HG03103 (cell line): ENCODE results near the gene TRAPPC14.
"Not testable (repeated sequence)": the region's sequence is repeated elsewhere in the genome, so short reads cannot be mapped to it uniquely, and the experiment has no call there.

ENCODE experiments used
- ATAC-seq: cut with Tn5 transposase; IDR thresholded peaks from one replicate; pipeline ENCODE4 v1.9.1; 2021; ENCODE audit warnings: low read depth; ENCODE audit not compliant: unreplicated experiment

Gene TRAPPC14, protein sequence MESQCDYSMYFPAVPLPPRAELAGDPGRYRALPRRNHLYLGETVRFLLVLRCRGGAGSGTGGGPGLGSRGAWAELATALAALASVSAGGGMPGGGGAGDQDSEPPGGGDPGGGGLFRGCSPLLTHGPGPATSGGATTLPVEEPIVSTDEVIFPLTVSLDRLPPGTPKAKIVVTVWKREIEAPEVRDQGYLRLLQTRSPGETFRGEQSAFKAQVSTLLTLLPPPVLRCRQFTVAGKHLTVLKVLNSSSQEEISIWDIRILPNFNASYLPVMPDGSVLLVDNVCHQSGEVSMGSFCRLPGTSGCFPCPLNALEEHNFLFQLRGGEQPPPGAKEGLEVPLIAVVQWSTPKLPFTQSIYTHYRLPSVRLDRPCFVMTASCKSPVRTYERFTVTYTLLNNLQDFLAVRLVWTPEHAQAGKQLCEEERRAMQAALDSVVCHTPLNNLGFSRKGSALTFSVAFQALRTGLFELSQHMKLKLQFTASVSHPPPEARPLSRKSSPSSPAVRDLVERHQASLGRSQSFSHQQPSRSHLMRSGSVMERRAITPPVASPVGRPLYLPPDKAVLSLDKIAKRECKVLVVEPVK

DNA sequence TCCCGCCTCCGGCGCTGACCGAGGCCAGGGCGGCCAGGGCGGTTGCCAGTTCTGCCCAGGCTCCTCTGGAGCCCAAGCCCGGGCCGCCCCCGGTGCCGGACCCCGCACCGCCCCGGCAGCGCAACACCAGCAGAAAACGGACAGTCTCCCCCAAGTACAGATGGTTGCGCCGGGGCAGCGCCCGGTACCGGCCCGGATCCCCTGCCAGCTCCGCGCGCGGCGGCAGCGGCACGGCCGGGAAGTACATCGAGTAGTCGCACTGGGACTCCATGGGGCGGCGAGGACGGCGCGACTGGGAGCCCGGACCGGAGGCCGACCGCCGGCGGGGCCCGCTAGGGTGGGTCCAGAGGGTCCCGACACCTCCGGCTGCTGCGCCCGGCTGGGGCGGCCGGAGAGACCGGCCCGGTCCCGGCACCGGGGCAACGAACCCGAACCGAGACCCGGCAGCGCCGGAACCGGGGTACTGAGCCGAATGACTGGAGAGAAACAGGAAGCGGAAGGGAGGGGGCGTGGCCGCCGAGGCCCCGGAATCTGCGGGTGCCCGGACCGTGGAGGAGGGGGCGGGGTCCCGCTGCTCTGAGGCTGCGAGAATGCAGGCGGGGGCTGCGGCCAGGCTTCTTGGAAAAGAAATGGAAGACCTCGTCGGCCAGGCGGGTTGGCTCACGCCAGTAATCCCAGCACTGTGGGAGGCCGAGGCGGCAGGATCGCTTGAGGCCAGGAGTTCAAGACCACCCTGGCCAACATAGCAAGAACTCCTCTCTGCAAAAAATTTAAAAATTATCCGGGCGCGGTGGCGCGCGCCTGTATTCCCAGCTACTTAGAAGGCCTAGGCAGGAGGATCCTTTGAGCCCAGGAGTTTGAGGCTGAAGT is at the start of gene TRAPPC14:
TSS of gene TRAPPC14 (minus strand) at position 495 of the 870 bp plus-strand sequence. CDS start at position 271, 224 bp downstream.
- peak; percentile 66 for ATAC-seq

DNA sequence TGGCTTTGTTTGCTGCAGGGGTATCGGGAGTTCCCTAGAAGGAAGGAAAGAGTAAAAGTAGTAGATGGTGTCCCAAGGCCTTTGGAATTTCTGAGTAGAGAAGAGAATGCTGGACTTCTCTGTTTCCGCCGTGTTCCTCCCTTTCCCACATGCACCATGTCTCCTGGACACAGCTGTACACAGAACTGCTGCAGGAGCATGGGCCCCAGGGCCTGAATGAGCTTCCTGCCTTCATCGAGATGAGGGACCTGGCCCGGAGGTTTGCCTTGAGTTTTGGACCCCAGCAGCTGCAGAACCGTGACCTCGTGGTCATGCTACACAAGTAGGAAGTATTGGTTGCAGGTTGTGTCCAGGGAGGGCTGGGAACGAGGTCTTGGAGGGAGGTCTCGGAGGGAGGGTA is 45.9 kb upstream of the TRAPPC14 start:
- ATAC-seq, result no peak

- no peak for ATAC-seq
Observed at GRCh38 chr7:100200693-100201092, 42.2 kb upstream of the TRAPPC14 start.

DNA sequence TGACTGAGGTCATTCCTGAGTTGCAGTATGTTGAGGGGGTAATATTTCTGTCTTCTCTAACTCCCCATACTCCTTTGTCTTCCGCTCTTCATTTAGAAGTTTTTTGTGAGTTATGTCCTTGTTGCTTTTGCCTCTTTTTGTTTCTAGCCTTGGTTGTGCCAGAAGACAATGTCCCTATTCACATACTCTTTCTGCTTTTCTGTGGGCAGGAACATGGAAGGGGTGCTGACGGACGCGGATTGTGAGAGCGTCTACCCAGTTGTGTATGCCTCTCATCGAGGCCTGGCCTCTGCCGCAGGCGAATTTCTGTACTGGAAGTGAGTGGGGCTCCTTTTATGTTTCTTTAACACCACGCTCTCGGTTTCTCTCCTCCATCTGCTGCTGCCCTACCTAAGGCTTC is 39.7 kb upstream of the TRAPPC14 start:
- ATAC-seq, result no peak

- ATAC-seq, result not testable (repeated sequence)
Observed at GRCh38 chr7:100195901-100196322, 37.4 kb upstream of the TRAPPC14 start.

GRCh38 chr7:100195222-100195621 is 36.7 kb upstream of the TRAPPC14 start:
- no peak for ATAC-seq

DNA sequence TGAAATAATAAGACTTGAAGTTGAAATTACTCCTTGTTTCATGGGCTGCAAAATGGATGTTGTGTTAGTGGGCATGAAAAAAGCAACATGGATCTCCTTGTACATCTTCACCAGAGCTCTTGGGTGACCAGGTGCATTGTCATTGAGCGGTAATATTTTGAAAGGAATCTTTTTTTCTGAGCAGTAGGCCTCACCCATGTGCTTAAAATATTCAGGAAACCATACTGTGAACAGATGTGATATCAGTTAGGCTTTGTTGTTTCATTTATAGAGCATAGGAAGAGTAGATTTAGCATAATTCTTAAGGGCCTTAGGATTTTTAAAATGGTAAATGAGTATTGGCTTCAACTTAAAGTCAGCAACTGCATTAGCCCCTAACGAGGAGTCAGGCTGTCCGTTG is 34.4 kb upstream of the TRAPPC14 start:
- no peak for ATAC-seq

- not testable (repeated sequence) for ATAC-seq
Observed at GRCh38 chr7:100192281-100192862, 33.8 kb upstream of the TRAPPC14 start.

GRCh38 chr7:100191775-100192174 is 33.3 kb upstream of the TRAPPC14 start:
- ATAC-seq, result no peak

DNA sequence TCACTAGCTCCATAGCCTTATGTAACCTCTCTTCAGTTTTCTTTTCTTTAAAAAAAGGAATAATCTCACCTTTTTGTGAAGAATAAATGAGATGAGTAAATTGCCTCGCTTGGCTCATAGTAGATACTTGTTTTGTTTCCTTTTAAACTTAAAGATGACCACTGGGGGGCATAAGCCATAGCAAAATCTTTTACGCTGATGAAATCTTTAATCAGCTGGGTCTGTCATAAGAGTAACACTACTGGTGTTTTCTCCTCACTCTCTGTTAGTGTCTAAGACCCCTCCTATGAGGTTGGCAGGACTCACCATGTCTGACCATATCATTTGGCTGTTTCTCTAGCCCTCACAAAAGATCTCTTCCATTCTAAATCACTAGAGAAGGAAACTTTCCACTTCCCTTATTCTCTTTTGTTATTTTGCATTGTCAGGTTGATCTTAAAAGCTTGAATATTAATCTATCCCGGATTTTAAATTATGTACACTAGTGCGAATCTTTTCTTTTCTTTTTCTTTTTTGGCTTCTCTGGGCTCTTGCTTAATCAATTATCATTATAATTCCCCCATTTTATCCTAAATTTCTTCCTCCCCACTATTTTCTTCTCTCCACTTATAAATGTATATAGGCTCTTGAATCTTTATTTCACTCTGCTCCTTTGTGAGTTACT is 31.7 kb upstream of the TRAPPC14 start:
- ATAC-seq, result no peak

GRCh38 chr7:100189061-100189460 is 30.5 kb upstream of the TRAPPC14 start:
- no peak for ATAC-seq

- no peak for ATAC-seq
Observed at GRCh38 chr7:100185726-100186125, 27.2 kb upstream of the TRAPPC14 start.

DNA sequence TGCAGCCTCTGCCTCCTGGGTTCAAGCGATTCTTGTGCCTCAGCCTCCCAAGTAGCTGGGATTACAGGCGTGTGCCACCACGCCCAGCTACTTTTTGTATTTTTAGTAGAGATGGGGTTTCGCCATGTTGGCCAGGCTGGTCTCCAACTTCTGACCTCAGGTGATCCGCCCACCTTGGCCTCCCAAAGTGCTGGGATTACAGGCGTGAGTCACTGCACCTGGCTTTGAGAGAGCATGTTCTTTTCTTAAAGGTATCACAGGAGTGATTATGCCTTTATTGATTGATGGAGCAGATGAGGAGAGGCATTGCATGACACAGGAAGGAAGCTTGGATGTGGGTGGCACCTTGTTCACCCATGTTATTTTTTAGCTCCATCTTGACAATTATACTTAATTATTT is 24.6 kb upstream of the TRAPPC14 start:
- not testable (repeated sequence) for ATAC-seq

DNA sequence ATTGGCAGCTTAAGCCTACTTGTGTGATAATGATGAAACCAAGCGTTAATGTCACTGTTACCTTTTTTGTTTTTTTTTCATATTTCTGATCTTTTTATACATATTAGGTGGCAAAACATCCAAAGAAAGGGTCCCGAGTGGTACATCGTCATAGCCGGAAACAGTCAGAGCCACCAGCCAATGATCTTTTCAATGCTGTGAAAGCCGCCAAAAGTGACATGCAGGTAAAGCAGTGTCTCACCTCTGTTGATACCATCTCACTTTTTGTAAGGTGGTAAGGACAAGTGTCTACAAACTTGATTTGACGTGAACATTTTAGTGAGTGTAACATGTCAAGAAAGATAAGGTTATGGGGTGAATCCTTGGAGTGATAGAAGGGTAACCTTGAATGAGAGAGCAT is 24.1 kb upstream of the TRAPPC14 start:
- ATAC-seq, result not testable (repeated sequence)

- ATAC-seq, result not testable (repeated sequence)
Observed at GRCh38 chr7:100180084-100180483, 21.6 kb upstream of the TRAPPC14 start.

- ATAC-seq, result peak; percentile 85
Observed at GRCh38 chr7:100177045-100178001, 18.8 kb upstream of the TRAPPC14 start, which contains the start of the genes GPC2 and STAG3. GPC2 (minus strand) TSS chr7:100177381; CDS start chr7:100177199, 182 bp downstream. STAG3 (plus strand) TSS chr7:100177918; CDS start chr7:100180557, 2,639 bp downstream.

DNA sequence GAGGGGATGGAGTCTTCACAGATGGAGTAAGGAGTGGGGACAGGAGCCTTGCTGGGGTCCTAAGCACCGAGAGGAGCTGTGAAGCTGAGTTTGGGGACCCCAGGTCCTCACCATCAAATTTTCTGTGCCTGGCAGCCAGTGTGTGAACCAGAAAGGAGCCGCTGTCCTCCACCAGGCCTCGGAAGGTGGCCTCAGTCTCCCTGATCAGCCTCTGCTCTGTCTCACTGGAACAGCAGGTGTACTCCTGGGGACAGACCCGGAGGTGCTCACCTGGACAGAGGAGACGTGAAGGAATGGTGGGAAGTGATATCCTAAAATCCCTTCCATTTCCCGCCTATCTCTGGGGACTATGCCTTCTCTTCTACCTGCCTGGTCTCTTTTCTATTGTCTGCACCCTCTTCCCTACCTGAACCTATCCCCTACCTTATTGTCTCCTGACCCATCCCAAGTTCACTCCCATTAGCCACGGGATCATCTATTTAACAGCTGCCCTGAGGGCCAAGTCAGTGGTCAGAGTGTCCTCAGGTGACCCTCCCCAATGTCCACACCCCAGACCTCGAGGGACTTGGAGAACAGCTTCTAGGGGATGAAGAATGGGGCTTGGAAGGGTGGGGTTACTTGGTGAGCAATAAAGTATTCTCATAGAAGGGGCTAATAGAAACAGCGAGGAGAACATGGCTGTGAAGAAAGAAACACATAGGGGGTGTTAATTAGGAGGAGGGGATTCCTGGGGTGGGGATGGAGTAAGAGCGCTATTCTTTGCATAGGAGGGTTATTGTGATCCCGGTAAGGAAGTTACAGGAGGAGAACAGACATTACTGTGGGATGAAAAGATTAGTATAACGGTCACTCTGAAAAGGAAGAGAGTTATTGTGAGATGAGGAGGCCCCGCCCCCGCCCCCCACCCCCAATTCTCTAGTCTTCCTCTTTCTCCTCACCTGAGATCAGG is 17.8 kb upstream of the TRAPPC14 start:
- no peak for ATAC-seq
